ENCODE measurements around the gene IGF1R.

IGF1R gene

GRCh38 chr15:98767692-98768091 lies 119.4 kb downstream of the IGF1R start:
- Histone ChIP-seq H3K36me3 (no peaks in the 10 kb centered on the region), H3K9me3 (peaks cover 4% of the 10 kb centered on the region; the same call in 1 of the 2 replicates), H3K4me3 (ENCODE audit: low read depth, low read length) (no peak overlapping the region), H3K4me1 (peaks cover 29% of the 10 kb centered on the region), H3K27me3 (no peaks in the 10 kb centered on the region)
- no peak for TF ChIP-seq CTCF (IDR thresholded peaks at IDR 0.05; ENCODE audit: low read depth, low read length)
- no peak for DNase-seq

- H3K36me3 ChIP-seq: no peaks in the 10 kb centered on the region
- H3K4me1 ChIP-seq: peaks cover 32% of the 10 kb centered on the region
- H3K9me3 ChIP-seq: peaks cover 4% of the 10 kb centered on the region; the same call in 1 of the 2 replicates
- no peak overlapping the region for H3K4me3 ChIP-seq (ENCODE audit: low read depth, low read length)
- H3K27me3 ChIP-seq: no peaks in the 10 kb centered on the region
- TF ChIP-seq CTCF (IDR thresholded peaks at IDR 0.05; ENCODE audit: low read depth, low read length): no peak
- DNase-seq: no peak
These were observed 121.5 kb downstream of the IGF1R start for GRCh38 chr15:98769867-98770266.

- Histone ChIP-seq H3K4me1 (peaks cover 38% of the 10 kb centered on the region), H3K27me3 (no peaks in the 10 kb centered on the region), H3K36me3 (no peaks in the 10 kb centered on the region), H3K4me3 (ENCODE audit: low read depth, low read length) (no peak overlapping the region), H3K9me3 (peaks cover 4% of the 10 kb centered on the region; the same call in 1 of the 2 replicates)
- DNase-seq: no peak
- no peak for TF ChIP-seq CTCF (IDR thresholded peaks at IDR 0.05; ENCODE audit: low read depth, low read length)
These were observed 122.6 kb downstream of the IGF1R start for GRCh38 chr15:98770984-98771383.

- no peak for DNase-seq
- Histone ChIP-seq H3K27me3 (no peaks in the 10 kb centered on the region), H3K4me3 (ENCODE audit: low read depth, low read length) (no peak overlapping the region), H3K9me3 (peaks cover 2% of the 10 kb centered on the region; the same call in 1 of the 2 replicates), H3K4me1 (peaks cover 39% of the 10 kb centered on the region), H3K36me3 (no peaks in the 10 kb centered on the region)
- peak; percentile 8; the same call in 1 of the 2 replicates for TF ChIP-seq CTCF (IDR thresholded peaks at IDR 0.05; ENCODE audit: low read depth, low read length)
These were observed 123.2 kb downstream of the IGF1R start for GRCh38 chr15:98771541-98771940.

GRCh38 chr15:98772895-98773294 lies 124.6 kb downstream of the IGF1R start:
- no peak for TF ChIP-seq CTCF (IDR thresholded peaks at IDR 0.05; ENCODE audit: low read depth, low read length)
- no peaks in the 10 kb centered on the region; the same call in 1 of the 2 replicates for H3K36me3 ChIP-seq
- H3K27me3 ChIP-seq: no peaks in the 10 kb centered on the region
- peaks cover 46% of the 10 kb centered on the region for H3K4me1 ChIP-seq
- DNase-seq: no peak
- H3K4me3 ChIP-seq (ENCODE audit: low read depth, low read length): no peak overlapping the region
- H3K9me3 ChIP-seq: no peaks in the 10 kb centered on the region

GRCh38 chr15:98773616-98774015 lies 125.3 kb downstream of the IGF1R start:
- no peak for TF ChIP-seq CTCF (IDR thresholded peaks at IDR 0.05; ENCODE audit: low read depth, low read length)
- Histone ChIP-seq H3K4me3 (ENCODE audit: low read depth, low read length) (no peak overlapping the region), H3K27me3 (no peaks in the 10 kb centered on the region), H3K36me3 (no peaks in the 10 kb centered on the region; the same call in 1 of the 2 replicates), H3K4me1 (peaks cover 50% of the 10 kb centered on the region), H3K9me3 (no peaks in the 10 kb centered on the region)
- DNase-seq: no peak

Data from BE2C (cell line).